Measurements from ENCODE around the gene CERS6. TPM values are rescaled to one million over a fixed set of nuclear protein-coding genes. Genes with fewer than 3 reads are reported as not detected.

Gene CERS6
- total RNA-seq, 3 donors from 2014 or later = 14.1 to 17.2 (median 16.7) TPM

DNA sequence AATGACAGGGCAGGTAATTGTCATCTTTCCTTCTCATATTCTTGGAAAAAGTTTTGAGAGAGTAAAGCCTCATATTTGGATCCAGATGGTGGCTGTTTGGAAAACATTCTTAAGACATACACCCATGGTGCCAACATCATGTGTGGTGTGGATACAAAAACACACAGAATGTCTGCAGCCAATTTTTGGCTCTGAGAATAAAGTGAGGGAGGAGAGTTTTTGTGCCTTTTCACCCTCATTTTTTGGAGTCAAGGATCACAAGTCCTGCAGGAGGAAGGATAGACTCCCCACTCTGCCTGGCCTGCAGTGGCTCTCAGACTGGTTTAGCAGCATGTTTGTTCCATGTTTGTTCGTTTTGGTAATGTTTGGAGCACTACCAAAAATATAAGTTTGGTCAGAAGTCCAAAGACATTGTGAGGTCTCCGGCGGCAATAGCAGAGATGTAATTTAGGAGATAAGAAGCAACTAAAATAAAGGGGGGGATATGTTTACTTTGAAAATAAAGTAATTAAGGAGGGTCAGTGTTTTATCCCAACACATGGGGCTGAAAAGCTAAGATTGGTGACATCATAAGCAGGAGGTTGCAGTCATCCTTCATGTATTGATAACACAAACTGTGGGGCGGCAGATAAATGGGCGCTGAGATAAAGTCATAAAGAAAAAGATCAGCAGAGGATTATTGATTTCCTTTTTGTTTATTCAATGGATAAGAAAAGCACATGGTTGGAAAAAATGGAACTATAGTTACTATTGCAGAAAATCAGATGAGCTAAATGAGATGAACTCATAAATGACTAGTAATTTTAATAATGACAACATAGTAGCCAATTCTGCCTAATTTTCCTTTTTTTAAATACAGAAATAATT is 347.0 kb downstream of the CERS6 start:
- H3K36me3 Mint-ChIP-seq (ENCODE audit: insufficient read depth) = no peaks in the 10 kb centered on the region
- DNase-seq (no peak), ATAC-seq (no peak)
- H3K27me3 Mint-ChIP-seq (ENCODE audit: low read depth) = no peaks in the 10 kb centered on the region
- no peak overlapping the region for H3K4me3 Mint-ChIP-seq
- H3K9me3 Mint-ChIP-seq = no peaks in the 10 kb centered on the region
- H3K4me1 Mint-ChIP-seq (ENCODE audit: low read depth) = no peaks in the 10 kb centered on the region

DNA sequence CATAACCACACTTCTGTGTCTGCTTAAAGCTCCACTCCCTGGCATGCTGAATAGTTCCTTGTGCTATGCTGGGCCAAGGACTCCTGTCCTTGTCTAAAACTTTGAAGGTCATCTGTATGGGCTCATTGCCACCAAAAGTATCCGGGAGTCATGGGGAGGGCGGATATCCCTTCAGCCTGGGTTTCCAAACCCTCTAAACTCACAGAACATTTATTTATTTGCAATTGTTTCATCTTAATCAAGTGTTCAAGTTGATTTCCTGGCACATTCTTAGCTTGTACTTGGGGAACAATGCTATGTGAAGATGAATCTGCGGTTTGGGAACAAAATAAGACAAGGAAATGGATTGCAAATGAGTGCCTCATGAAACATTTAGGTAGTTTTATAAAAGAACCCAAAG is 348.1 kb downstream of the CERS6 start:
- H3K4me1 Mint-ChIP-seq (ENCODE audit: low read depth) = no peaks in the 10 kb centered on the region
- no peak overlapping the region for H3K4me3 Mint-ChIP-seq
- no peaks in the 10 kb centered on the region for H3K27me3 Mint-ChIP-seq (ENCODE audit: low read depth)
- no peaks in the 10 kb centered on the region for H3K36me3 Mint-ChIP-seq (ENCODE audit: insufficient read depth)
- H3K9me3 Mint-ChIP-seq = no peaks in the 10 kb centered on the region
- no peak for DNase-seq
- ATAC-seq = no peak

DNA sequence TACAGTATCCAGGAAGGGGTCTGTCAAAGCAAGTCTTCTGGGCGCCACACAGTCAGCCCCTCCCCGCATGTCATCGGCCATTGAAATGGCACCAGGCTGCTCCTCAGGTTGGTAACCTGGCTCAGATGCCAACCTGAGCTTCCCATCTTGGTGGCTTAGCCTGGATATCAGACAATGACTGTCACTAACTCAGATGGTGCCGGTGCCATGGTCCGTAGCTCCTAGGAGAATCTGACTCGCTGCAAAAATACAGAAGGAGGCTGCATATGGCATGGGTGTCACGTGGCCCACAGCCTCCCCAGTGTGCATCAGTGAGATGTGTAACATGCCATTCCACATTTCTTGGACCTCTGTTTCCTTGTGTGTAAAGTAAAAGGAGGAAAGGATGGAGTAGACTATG is 349.5 kb downstream of the CERS6 start:
- Mint-ChIP-seq H3K4me1 (ENCODE audit: low read depth) (no peaks in the 10 kb centered on the region), H3K9me3 (no peaks in the 10 kb centered on the region), H3K4me3 (no peak overlapping the region), H3K27me3 (ENCODE audit: low read depth) (no peaks in the 10 kb centered on the region), H3K36me3 (ENCODE audit: insufficient read depth) (no peaks in the 10 kb centered on the region)
- no peak for ATAC-seq
- DNase-seq = no peak

DNA sequence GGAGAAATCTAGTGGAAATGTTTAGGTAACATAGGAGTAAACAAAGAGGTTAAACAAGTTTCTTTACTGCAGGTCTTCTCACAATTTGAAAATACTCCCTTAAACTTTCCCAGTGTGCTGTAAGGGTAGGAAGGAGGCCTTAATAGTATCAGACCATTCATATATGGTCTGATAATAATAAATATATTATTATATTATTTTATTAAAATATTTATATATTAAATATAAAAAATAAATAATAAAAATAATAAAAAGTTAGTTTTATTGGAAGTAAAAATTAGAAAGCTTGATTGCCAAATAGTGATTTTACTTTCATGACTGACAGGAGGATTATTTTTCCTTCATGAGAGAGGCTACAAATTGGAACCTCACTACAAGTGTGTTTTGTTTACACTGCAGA is 353.5 kb downstream of the CERS6 start:
- ATAC-seq = no peak
- H3K9me3 Mint-ChIP-seq = no peaks in the 10 kb centered on the region
- H3K27me3 Mint-ChIP-seq (ENCODE audit: low read depth) = no peaks in the 10 kb centered on the region
- H3K36me3 Mint-ChIP-seq (ENCODE audit: insufficient read depth) = no peaks in the 10 kb centered on the region
- no peak for DNase-seq
- H3K4me1 Mint-ChIP-seq (ENCODE audit: low read depth) = no peaks in the 10 kb centered on the region
- no peak overlapping the region for H3K4me3 Mint-ChIP-seq

DNA sequence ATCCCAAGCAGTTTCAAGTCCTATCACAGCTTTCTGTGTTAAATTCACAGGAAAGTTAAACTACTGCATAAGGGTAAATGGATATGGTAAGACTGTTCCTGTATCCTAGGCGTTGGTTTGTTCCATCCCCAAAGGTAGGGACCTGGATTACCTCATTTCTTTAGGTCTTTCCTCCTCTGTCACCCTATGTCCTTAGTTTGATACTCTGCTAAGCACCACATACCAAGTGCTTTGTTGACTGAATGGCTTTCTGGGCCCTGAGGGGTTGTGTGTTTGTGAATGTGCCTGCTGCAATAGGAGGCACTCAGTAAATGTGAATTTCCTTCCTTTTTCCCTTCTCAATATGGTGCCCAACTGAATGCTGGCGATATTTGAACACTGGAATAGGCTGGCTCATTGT is 354.2 kb downstream of the CERS6 start:
- no peak for DNase-seq
- Mint-ChIP-seq H3K36me3 (ENCODE audit: insufficient read depth) (no peaks in the 10 kb centered on the region), H3K4me1 (ENCODE audit: low read depth) (no peaks in the 10 kb centered on the region)

DNA sequence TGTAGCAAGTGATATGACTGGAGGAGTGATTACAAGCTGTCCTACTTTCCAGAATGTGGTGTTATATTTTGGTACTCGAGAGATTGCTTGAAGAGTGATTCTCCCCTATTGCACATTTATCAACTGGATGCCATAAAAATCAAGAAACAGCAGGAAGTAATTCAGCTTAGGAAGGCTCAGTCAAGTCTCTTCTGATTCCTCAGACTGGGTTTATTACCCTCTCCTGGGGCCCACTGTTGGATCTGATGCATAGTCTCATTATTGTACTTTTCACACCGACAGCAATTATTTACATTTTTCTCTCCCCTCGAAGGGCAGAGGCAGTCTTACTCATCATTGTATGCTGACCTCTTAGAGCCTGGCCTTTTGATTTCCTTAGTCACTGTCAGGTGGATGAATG is 355.6 kb downstream of the CERS6 start:
- DNase-seq = no peak
- ATAC-seq = no peak
- Mint-ChIP-seq H3K9me3 (no peaks in the 10 kb centered on the region), H3K4me3 (no peak overlapping the region), H3K4me1 (ENCODE audit: low read depth) (no peaks in the 10 kb centered on the region), H3K27me3 (ENCODE audit: low read depth) (no peaks in the 10 kb centered on the region), H3K36me3 (ENCODE audit: insufficient read depth) (no peaks in the 10 kb centered on the region)

More for the DNA sequence above, 354.2 kb downstream of the CERS6 start:
- Mint-ChIP-seq H3K4me3 (no peak overlapping the region), H3K27me3 (ENCODE audit: low read depth) (no peaks in the 10 kb centered on the region), H3K9me3 (no peaks in the 10 kb centered on the region)
- ATAC-seq = no peak

DNA sequence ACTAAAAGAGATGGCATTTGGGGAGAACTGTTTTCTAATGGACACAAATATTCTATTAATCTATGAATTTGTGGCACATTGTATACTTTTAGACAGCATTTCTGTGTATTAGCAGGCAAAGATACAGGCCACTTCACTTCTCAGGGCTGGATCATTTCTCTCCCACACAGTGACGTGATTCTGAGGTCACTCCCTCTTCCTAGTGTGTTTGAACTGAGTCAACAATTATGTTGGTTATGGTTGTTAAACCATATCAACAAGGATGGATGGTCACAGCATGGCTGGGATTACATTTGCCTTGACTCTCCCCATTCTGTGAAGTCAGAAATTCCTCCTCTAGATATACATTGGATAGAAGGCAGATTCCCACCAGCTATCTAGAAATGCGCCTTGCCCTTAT is 358.0 kb downstream of the CERS6 start:
- ATAC-seq = no peak
- DNase-seq = no peak
- Mint-ChIP-seq H3K36me3 (ENCODE audit: insufficient read depth) (no peaks in the 10 kb centered on the region), H3K4me3 (no peak overlapping the region), H3K4me1 (ENCODE audit: low read depth) (no peaks in the 10 kb centered on the region), H3K9me3 (no peaks in the 10 kb centered on the region), H3K27me3 (ENCODE audit: low read depth) (no peaks in the 10 kb centered on the region)

DNA sequence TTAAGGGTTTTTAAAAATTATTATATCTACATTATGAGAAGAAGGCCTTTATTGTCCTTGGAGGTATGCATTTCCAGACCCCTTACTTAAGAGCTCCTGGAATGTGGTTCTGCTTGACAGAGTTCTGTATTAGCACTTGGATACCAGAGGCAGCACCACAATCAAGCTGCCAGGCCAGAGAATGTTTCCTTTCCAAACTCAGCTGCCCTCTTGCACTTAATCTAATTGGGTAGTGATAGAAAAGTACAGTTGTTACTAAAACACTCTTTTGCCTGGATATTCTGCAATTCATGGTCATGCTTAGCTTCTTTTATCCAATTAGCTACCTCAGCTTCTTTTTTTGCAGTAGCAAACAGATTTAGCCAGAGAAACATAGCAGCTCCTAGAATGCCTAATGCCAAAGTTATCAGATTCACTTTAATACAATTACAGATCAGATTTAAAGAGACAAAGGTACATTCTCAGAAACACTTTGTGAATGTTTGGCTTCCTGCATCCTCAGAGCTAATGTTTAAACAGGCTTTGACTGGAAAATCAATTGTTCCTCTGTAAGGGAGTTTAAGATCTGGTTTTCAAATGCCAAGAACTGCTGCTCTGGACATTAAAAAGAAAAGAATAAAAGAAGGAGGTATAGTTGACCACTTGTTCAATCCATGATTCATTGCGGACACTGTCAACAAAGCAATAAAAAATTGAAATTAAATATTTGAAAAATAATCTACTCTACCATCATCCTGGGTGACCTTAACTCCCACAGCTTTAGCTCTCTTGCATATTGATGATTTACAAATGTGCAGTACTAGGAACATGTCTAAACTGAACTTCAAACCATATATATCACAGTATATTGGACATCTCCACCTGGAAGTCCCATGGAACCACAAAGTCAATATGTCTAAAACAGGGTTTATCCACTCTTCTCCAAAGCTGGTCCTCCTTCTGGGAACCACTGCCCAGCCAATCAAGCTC is 359.2 kb downstream of the CERS6 start:
- no peak overlapping the region for H3K4me3 Mint-ChIP-seq
- H3K27me3 Mint-ChIP-seq (ENCODE audit: low read depth) = no peaks in the 10 kb centered on the region
- H3K36me3 Mint-ChIP-seq (ENCODE audit: insufficient read depth) = no peaks in the 10 kb centered on the region
- no peak for DNase-seq
- no peak for ATAC-seq
- H3K9me3 Mint-ChIP-seq = no peaks in the 10 kb centered on the region
- no peaks in the 10 kb centered on the region for H3K4me1 Mint-ChIP-seq (ENCODE audit: low read depth)

DNA sequence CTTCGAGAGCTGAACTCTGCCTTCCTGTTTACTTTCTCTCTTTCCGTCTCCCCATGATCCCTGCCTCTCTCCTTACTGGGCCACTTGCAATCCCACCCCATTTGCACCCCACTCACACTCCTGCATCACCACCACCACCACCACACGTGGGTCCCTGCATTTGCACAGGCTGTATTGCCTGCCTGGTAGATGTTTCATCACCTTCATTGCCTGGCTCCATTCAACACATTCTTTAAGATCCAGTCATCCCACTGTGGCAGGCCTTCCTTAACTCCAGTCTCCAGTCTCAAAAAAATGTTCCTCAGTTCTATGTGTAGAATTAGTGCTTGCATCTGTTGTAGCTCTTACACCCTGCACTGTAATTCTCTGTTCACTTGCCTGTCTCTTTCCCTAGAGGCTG is 360.3 kb downstream of the CERS6 start:
- H3K4me3 Mint-ChIP-seq = no peak overlapping the region
- no peaks in the 10 kb centered on the region for H3K36me3 Mint-ChIP-seq (ENCODE audit: insufficient read depth)
- no peaks in the 10 kb centered on the region for H3K27me3 Mint-ChIP-seq (ENCODE audit: low read depth)
- DNase-seq = no peak
- no peaks in the 10 kb centered on the region for H3K9me3 Mint-ChIP-seq
- ATAC-seq = no peak
- H3K4me1 Mint-ChIP-seq (ENCODE audit: low read depth) = no peaks in the 10 kb centered on the region

DNA sequence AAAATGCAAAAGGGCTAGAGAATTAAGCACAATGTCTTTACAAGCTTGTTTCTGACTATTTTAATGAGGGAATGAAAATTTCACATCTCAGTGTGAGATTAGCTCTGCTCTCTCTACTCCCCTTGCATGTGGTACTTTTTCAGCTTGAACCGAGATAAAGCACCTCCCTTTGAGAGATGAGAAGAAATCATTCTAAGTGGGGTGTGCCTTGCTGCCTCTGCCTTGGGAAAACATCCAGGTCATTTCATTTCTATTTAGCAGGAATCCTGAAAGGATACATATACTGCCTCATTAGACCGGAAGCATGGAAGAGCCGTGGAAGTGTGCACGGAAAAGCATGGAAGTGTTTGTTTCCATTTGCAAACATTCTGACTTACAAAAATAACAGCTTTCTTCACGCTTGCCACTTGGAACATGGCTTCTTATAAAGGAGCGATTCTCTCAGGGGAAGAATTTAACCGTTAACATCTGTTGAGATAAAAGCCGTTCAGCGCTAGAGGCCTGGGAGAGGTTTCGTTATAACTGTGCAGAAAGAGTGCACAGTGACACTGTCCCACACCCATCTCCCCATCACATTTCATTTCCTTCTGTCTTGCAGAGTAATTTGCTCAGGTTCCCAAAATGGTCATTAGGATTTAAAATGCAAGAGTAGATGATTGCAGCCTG is 363.1 kb downstream of the CERS6 start:
- no peak for DNase-seq
- no peaks in the 10 kb centered on the region for H3K9me3 Mint-ChIP-seq
- H3K36me3 Mint-ChIP-seq (ENCODE audit: insufficient read depth) = no peaks in the 10 kb centered on the region
- no peaks in the 10 kb centered on the region for H3K27me3 Mint-ChIP-seq (ENCODE audit: low read depth)
- no peak overlapping the region for H3K4me3 Mint-ChIP-seq
- ATAC-seq = no peak
- H3K4me1 Mint-ChIP-seq (ENCODE audit: low read depth) = no peaks in the 10 kb centered on the region

DNA sequence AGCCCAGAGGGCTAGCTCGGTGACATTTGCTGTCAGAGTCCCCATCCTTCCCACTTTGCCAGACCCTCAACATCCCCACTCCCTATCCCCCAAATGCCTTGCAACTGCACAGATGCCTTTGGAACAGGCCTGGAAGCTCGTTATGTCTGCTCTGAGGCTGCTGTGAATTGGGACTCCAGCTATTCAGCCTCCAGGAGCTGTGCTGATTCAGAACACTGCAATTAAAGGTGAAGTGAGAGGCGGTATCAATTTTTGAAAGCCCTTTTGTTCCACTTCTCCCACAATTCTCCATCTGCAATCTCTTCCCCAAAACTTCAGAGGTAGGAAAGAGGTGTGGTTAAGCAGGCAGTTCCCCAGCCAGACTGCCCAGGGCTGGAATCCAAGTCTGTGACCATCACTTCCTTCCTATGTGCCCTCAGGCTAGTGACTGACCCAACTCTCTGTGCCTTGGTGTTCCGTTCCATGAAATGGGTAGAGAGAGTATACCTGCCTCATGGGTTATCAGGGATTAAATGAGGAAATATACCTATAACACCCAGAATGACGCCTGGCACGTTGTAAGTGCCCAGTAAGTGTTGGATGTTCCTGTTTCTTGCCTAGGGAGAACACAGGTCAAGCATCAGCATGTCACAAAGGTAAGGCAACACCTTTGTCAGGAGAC is 363.9 kb downstream of the CERS6 start:
- Mint-ChIP-seq H3K4me3 (no peak overlapping the region), H3K27me3 (ENCODE audit: low read depth) (no peaks in the 10 kb centered on the region), H3K4me1 (ENCODE audit: low read depth) (no peaks in the 10 kb centered on the region), H3K9me3 (no peaks in the 10 kb centered on the region), H3K36me3 (ENCODE audit: insufficient read depth) (no peaks in the 10 kb centered on the region)
- ATAC-seq (no peak), DNase-seq (no peak)

DNA sequence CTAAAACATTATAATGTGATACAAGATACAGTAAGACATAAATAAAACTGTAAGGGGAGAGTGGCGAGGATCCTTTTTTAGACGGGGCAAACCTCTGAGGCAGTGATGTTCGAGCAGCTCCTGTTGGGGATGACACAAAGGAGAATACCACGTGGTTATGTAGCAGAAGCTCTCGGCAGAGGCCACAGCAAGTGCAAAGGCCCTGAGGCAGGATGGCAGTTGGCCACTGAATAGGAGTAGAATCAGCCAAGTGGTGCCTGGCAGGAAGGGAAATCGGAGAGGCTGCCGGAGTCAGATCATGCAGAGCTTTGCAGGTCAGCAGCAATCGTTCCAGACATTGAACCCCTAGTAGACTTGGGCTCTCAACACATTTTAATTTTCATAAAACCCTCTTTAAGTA is 365.5 kb downstream of the CERS6 start:
- Mint-ChIP-seq H3K27me3 (ENCODE audit: low read depth) (no peaks in the 10 kb centered on the region), H3K4me1 (ENCODE audit: low read depth) (no peaks in the 10 kb centered on the region), H3K9me3 (no peaks in the 10 kb centered on the region), H3K36me3 (ENCODE audit: insufficient read depth) (no peaks in the 10 kb centered on the region), H3K4me3 (no peak overlapping the region)
- ATAC-seq (no peak), DNase-seq (no peak)

DNA sequence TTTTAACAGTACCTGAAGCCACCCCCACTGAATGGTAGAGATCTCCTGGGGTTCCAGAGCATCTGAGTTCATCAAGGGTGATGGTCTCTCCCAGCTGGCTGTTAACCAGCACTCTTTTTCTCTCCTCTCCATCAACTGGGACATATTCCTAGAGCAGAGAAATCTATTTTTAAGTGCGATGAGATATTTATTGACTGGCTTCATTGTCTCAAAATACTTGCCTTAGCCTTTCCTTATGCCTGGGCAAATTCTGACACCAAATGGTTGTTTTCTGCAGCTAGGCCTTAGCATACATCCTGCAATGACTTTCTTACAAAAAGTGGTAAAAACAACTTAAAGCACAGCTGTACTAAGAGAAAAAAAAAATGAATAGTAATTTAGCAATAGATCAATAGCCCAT is 365.9 kb downstream of the CERS6 start:
- Mint-ChIP-seq H3K36me3 (ENCODE audit: insufficient read depth) (no peaks in the 10 kb centered on the region), H3K4me1 (ENCODE audit: low read depth) (no peaks in the 10 kb centered on the region), H3K4me3 (no peak overlapping the region), H3K9me3 (no peaks in the 10 kb centered on the region), H3K27me3 (ENCODE audit: low read depth) (no peaks in the 10 kb centered on the region)
- no peak for DNase-seq
- ATAC-seq = no peak
